HS-5 (cell line): ENCODE measurements around the gene ARHGEF1.

Source experiments
- DNase-seq: peaks from one replicate; pipeline ENCODE4 v3.0.0-alpha.2; 2012; ENCODE audit warnings: low read depth

The ARHGEF1 gene

GRCh38 chr19:41918653-41919244, 35.8 kb downstream of the ARHGEF1 start:
- DNase-seq = no peak

- DNase-seq = no peak
Observed at GRCh38 chr19:41919948-41920712, 37.1 kb downstream of the ARHGEF1 start.

GRCh38 chr19:41920882-41921576, 38.0 kb downstream of the ARHGEF1 start:
- DNase-seq = no peak

- no peak for DNase-seq
Observed at GRCh38 chr19:41921577-41922576, 38.9 kb downstream of the ARHGEF1 start.

GRCh38 chr19:41922585-41922984, 39.6 kb downstream of the ARHGEF1 start:
- no peak for DNase-seq

- no peak for DNase-seq
Observed at GRCh38 chr19:41923045-41923788, 40.2 kb downstream of the ARHGEF1 start.

- no peak for DNase-seq
Observed at GRCh38 chr19:41924151-41925145, 41.5 kb downstream of the ARHGEF1 start.

- no peak for DNase-seq
Observed at GRCh38 chr19:41925208-41926003, 42.4 kb downstream of the ARHGEF1 start.

DNA sequence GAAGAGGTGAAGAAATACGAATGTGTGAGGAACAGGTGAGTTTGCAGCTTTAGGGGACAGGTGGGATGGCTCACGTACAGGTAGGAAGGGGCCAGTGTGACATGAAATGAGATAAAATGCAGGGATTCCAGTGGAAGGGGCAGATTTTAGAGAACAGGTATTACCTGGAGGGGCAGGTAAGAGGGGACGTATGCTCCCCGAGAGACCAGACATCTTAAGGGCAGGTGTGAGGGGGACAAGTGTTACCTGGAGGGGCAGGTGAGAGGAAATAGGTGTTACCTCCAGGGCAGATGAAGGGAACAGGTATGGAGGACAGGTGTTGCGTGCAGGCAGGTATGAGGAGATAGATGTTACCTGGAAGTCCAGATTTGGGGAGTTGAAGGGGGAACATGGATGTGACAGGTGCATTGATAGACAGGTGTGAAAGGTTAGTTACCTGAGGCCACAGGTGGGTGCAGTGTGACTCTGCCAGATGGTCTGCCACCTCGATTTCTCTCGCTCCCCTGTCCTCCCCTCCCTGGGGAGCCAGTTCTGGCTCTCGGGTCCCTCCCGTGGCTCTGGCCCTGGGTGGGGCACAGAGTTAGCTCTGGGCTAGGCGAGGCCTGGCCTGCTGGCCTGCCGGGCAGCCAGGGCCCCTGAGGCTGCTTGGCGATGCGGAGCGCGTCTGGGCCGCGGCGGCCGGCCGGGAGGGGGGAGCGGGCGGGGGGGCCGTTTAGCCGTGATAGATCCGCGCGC, 43.2 kb downstream of the ARHGEF1 start:
- DNase-seq = no peak

GRCh38 chr19:41926763-41927496, 43.9 kb downstream of the ARHGEF1 start:
- no peak for DNase-seq

DNA sequence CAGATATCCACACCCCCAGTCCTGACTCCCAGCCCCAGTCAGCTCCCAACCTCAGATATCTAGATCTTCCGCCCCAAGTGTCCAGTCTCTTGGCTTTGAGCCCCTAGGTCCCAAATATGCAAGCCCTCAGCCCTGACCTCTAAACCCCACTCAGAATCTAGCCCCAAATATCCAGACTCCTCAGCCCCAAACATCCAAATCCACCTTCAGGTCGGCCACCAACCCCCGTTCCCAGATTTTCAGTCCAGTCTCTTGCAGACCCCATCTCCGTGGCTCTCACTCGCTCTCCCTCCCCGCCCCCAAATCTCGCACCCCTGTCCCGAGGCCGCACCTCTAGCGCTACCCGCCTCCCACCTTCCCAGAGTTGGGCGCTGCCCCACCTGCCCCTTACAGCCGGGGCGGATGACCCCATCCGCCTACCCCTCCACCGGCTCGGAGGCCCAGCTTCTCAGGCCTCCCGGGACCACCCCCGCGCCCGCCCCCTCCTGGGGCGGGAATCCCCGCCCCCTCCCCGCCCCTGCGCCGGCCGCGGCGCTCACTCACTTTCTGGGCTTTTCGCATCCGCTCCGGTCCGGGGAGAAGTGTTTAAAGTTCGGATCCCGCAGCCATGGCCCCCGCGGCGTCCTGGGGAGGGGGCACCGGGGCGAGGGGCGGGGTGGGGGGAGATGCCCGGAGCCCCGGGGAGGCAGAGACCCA, 44.7 kb downstream of the ARHGEF1 start:
- no peak for DNase-seq

- DNase-seq = no peak
Observed at GRCh38 chr19:41928221-41928683, 45.3 kb downstream of the ARHGEF1 start, which contains the start of gene ERFL. TSS of gene ERFL (minus strand) at chr19:41928449. CDS start at chr19:41912919, 15,530 bp downstream.

DNA sequence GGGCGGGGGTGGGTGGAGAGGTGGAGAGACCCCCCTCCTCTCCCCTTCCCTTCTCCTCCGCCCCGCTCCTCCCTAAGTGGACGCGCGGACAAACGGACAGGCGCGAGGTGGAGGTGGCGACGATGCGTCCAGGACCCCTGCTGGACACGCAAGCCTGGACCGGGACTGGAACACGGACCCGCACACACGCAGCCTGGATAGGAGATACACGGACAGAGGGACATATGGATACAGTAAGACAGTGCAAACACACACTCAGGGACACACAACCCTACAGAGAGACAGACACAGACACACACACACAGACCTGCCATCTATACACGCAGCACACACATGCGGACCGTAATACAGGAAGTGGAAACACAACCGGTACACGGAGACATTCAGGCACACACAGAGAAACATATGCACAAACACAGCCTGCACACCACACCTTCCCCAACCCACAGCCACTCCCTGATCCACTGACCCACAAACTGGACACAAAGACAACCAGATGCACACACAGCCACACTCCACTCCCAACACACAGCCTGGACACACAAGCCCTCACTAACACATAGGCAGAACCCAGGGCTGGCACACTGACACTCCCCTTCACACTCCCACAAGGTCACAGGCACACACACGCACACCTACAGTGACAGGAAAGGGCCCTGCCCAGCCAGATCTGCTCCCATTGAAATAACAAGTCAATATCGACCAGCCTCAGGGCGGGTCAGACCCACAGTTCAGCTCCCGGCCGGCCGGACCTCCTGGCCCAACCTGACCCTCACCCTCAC, 46.0 kb downstream of the ARHGEF1 start:
- DNase-seq = no peak

- DNase-seq = no peak
Observed at GRCh38 chr19:41929536-41930071, 46.6 kb downstream of the ARHGEF1 start.

- DNase-seq = no peak
Observed at GRCh38 chr19:41930322-41930722, 47.3 kb downstream of the ARHGEF1 start.
